Ovary (tissue), 3 donors: ENCODE results near the gene STXBP2.

Source experiments
- EP300 ChIP-seq: sonication (generic); formaldehyde crosslinking; IDR thresholded peaks from one replicate; pipeline ENCODE4 v1.6.1; 2017; ENCODE audit warnings: antibody characterized with exemption
- POLR2A ChIP-seq: fragments of 450-650 bp; IDR thresholded peaks from one replicate; pipeline ENCODE4 v1.6.1; 2017; ENCODE audit warnings: antibody characterized with exemption, mild to moderate bottlenecking, moderate library complexity
- TF ChIP-seq, protein P1 (sequence below), 3 donors: fragments of 450-650 bp in 2 of 3; fragments of 200-600 bp in 1 of 3; IDR thresholded peaks; one replicate each; pipeline versions ENCODE4 v1.5.1 to v1.8.0; 2016 to 2022; ENCODE audit warnings: antibody characterized with exemption in 3 of 3, mild to moderate bottlenecking in 1 of 3
- donor health status: DM: no; HTN: no; CAD: no.

DNA sequence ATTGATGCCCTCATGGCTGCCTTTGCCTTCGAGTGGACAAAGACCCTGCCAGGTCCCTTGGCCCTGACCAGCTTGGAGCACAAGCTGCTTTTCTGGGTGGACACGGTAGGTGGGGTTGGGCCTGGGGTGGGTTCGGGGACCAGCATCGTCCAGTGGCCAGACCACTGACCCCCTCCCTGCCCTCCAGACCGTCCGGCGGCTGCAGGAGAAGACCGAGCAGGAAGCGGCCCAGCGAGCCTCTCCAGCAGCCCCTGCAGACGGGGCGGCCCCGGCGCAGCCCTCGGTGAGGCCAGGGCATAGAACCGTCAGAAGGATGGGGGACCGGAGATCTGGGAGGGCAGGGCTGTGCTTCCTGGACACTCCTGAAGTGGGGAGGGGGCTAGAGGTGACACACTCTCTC is 30.6 kb upstream of the STXBP2 start:
- TF ChIP-seq, protein P1, sequence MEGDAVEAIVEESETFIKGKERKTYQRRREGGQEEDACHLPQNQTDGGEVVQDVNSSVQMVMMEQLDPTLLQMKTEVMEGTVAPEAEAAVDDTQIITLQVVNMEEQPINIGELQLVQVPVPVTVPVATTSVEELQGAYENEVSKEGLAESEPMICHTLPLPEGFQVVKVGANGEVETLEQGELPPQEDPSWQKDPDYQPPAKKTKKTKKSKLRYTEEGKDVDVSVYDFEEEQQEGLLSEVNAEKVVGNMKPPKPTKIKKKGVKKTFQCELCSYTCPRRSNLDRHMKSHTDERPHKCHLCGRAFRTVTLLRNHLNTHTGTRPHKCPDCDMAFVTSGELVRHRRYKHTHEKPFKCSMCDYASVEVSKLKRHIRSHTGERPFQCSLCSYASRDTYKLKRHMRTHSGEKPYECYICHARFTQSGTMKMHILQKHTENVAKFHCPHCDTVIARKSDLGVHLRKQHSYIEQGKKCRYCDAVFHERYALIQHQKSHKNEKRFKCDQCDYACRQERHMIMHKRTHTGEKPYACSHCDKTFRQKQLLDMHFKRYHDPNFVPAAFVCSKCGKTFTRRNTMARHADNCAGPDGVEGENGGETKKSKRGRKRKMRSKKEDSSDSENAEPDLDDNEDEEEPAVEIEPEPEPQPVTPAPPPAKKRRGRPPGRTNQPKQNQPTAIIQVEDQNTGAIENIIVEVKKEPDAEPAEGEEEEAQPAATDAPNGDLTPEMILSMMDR (IDR thresholded peaks at IDR 0.05), result no peak
- TF ChIP-seq EP300 (no peak), POLR2A (no peak)
